ENCODE results near the gene CD59.

DNA sequence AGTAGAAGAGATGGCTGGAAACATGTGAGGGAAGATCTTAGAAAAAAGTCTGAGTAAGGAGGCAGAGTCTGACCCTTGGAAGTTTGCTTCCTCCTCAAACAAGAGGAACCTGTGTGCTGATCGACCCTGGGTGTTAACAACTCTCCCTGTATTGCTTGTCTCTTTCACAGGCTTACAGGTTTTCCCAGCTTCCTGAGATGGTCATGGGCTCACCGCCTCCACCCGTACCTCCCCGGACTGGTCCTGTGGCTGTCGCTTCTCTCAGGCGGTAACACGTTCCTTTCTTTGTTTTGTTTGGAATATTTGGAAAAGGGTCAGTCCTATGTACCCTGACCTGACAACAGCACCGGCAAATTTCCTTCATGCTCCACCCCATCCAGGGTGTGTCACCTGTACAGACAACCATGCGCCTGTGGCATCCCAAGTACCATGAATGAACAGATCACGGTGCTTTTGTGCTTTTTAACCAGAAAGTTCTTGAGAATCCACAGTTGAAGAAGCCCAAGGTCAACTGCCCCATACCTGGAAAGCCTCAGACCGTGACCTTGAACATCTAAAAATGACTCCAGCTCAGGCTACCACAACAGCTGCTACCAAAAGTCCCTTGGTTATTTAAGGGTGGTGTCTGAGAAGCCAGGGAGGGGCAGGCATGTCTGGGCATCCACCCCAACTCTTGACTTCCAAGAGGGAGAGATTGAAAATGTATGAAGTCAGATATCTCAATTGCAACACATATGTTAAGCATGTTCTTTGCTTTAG is 80.2 kb downstream of the CD59 start:
- TF ChIP-seq SIN3A (IDR thresholded peaks at IDR 0.05; ENCODE audit: borderline replicate concordance, insufficient read depth, low read length): no peak
- TF ChIP-seq POLR2AphosphoS5 (IDR thresholded peaks at IDR 0.05; ENCODE audit: low read depth, low read length): no peak
